HEK293 (cell line): ENCODE measurements around the gene PAQR6.
A peak's percentile ranks its signal among the peaks of the same experiment; 100 is the strongest.

Source experiments
- REPIN1 ChIP-seq: fragments of 450-650 bp; formaldehyde crosslinking; IDR thresholded peaks from 2 replicates; pipeline ENCODE4 v1.5.1; 2017; ENCODE audit warnings: missing biosample characterization, missing genetic modification characterization, low read depth
- SALL2 ChIP-seq: fragments of 450-650 bp; formaldehyde crosslinking; IDR thresholded peaks from 2 replicates; pipeline ENCODE4 v1.5.0; 2017; ENCODE audit warnings: missing biosample characterization, mild to moderate bottlenecking, missing genetic modification characterization, borderline replicate concordance
- SP2 ChIP-seq: fragments of 450-650 bp; formaldehyde crosslinking; IDR thresholded peaks from 2 replicates; pipeline ENCODE4 v1.5.1; 2016; ENCODE audit warnings: missing biosample characterization, missing genetic modification characterization
- ZBTB48 ChIP-seq: fragments of 450-650 bp; formaldehyde crosslinking; IDR thresholded peaks from 2 replicates; pipeline ENCODE4 v1.5.1; 2016; ENCODE audit warnings: missing biosample characterization, missing genetic modification characterization
- ZBTB7A ChIP-seq: fragments of 450-650 bp; formaldehyde crosslinking; IDR thresholded peaks from 2 replicates; pipeline ENCODE4 v1.5.1; 2016; ENCODE audit warnings: low read depth, missing biosample characterization, missing genetic modification characterization
- ZFHX2 ChIP-seq: fragments of 450-650 bp; formaldehyde crosslinking; conservative IDR thresholded peaks from 2 replicates; pipeline ENCODE4 v1.5.1; 2016; ENCODE audit warnings: missing biosample characterization, missing genetic modification characterization
- ZNF133 ChIP-seq: fragments of 450-650 bp; formaldehyde crosslinking; IDR thresholded peaks from 2 replicates; pipeline ENCODE4 v1.5.1; 2016; ENCODE audit warnings: missing biosample characterization, missing genetic modification characterization
- ZNF140 ChIP-seq: fragments of 450-650 bp; formaldehyde crosslinking; IDR thresholded peaks from 2 replicates; pipeline ENCODE4 v1.5.1; 2016; ENCODE audit warnings: missing biosample characterization, missing genetic modification characterization
- ZNF184 ChIP-seq: fragments of 450-650 bp; IDR thresholded peaks from 2 replicates; pipeline ENCODE4 v1.5.1; 2018; ENCODE audit warnings: missing biosample characterization, mild to moderate bottlenecking, missing genetic modification characterization
- ZNF211 ChIP-seq: fragments of 450-650 bp; formaldehyde crosslinking; IDR thresholded peaks from 2 replicates; pipeline ENCODE4 v1.5.1; 2016; ENCODE audit warnings: low read depth, missing biosample characterization, missing genetic modification characterization
- ZNF274 ChIP-seq, 2 experiments: fragments of 200-500 bp in 1 of 2; fragments of 450-650 bp in 1 of 2; sonication (Bioruptor generic) in 1 of 2; formaldehyde crosslinking in 1 of 2; IDR thresholded peaks; 2 replicates each; pipeline versions ENCODE4 v1.5.1 to v1.6.1; 2014 to 2016; ENCODE audit warnings: borderline replicate concordance in 1 of 2, inconsistent platforms in 1 of 2, low read length in 1 of 2, missing biosample characterization in 1 of 2, missing genetic modification characterization in 1 of 2
- ZNF302 ChIP-seq: fragments of 450-650 bp; formaldehyde crosslinking; IDR thresholded peaks from 2 replicates; pipeline ENCODE4 v1.5.1; 2016; ENCODE audit warnings: missing biosample characterization, missing genetic modification characterization, low read depth
- ZNF311 ChIP-seq: fragments of 450-650 bp; formaldehyde crosslinking; IDR thresholded peaks from 2 replicates; pipeline ENCODE4 v1.5.1; 2017; ENCODE audit warnings: missing biosample characterization, missing genetic modification characterization, borderline replicate concordance
- ZNF354C ChIP-seq: fragments of 450-650 bp; formaldehyde crosslinking; IDR thresholded peaks from 2 replicates; pipeline ENCODE4 v1.5.1; 2016; ENCODE audit warnings: missing biosample characterization, missing genetic modification characterization, low read depth, borderline replicate concordance
- ZNF426 ChIP-seq: fragments of 450-650 bp; formaldehyde crosslinking; IDR thresholded peaks from 2 replicates; pipeline ENCODE4 v1.5.1; 2017; ENCODE audit warnings: missing biosample characterization, missing genetic modification characterization, mild to moderate bottlenecking, inconsistent platforms, moderate library complexity
- ZNF510 ChIP-seq: fragments of 450-650 bp; formaldehyde crosslinking; IDR thresholded peaks from 2 replicates; pipeline ENCODE4 v1.5.1; 2018; ENCODE audit warnings: mild to moderate bottlenecking, missing genetic modification characterization, missing biosample characterization; ENCODE audit not compliant: insufficient replicate concordance
- ZNF544 ChIP-seq: fragments of 450-650 bp; formaldehyde crosslinking; IDR thresholded peaks from 2 replicates; pipeline ENCODE4 v1.5.0; 2017; ENCODE audit warnings: missing biosample characterization, missing genetic modification characterization
- ZNF560 ChIP-seq: fragments of 450-650 bp; formaldehyde crosslinking; IDR thresholded peaks from 2 replicates; pipeline ENCODE4 v1.5.1; 2017; ENCODE audit warnings: missing biosample characterization, missing genetic modification characterization, borderline replicate concordance
- ZNF571 ChIP-seq: fragments of 450-650 bp; formaldehyde crosslinking; IDR thresholded peaks from 2 replicates; pipeline ENCODE4 v1.5.0; 2017; ENCODE audit warnings: missing biosample characterization, missing genetic modification characterization
- ZNF626 ChIP-seq: fragments of 450-650 bp; sonication (Bioruptor Pico); formaldehyde crosslinking; IDR thresholded peaks from 2 replicates; pipeline ENCODE4 v1.5.1; 2018; ENCODE audit warnings: missing biosample characterization, missing genetic modification characterization, inconsistent platforms
- ZNF658 ChIP-seq: fragments of 450-650 bp; formaldehyde crosslinking; IDR thresholded peaks from 2 replicates; pipeline ENCODE4; 2016; ENCODE audit warnings: missing biosample characterization, missing genetic modification characterization
- ZNF660 ChIP-seq: fragments of 450-650 bp; IDR thresholded peaks from 2 replicates; pipeline ENCODE4 v1.5.1; 2018; ENCODE audit warnings: missing biosample characterization, mild to moderate bottlenecking, missing genetic modification characterization
- ZNF747 ChIP-seq: fragments of 450-650 bp; formaldehyde crosslinking; IDR thresholded peaks from 2 replicates; pipeline ENCODE4 v1.5.1; 2016; ENCODE audit warnings: missing biosample characterization, missing genetic modification characterization
- ZSCAN23 ChIP-seq: fragments of 450-650 bp; formaldehyde crosslinking; IDR thresholded peaks from 2 replicates; pipeline ENCODE4 v1.5.1; 2016; ENCODE audit warnings: missing biosample characterization, missing genetic modification characterization
- ZXDB ChIP-seq: fragments of 450-650 bp; formaldehyde crosslinking; IDR thresholded peaks from 2 replicates; pipeline ENCODE4 v1.5.1; 2016; ENCODE audit warnings: missing biosample characterization, missing genetic modification characterization
- TF ChIP-seq, protein P1 (sequence below): fragments of 450-650 bp; formaldehyde crosslinking; IDR thresholded peaks from 2 replicates; pipeline ENCODE4 v1.5.1; 2016; ENCODE audit warnings: missing biosample characterization, missing genetic modification characterization
- TF ChIP-seq, protein P2 (sequence below): fragments of 450-650 bp; formaldehyde crosslinking; IDR thresholded peaks from 2 replicates; pipeline ENCODE4 v1.5.1; 2016; ENCODE audit warnings: missing biosample characterization, missing genetic modification characterization
- TF ChIP-seq, protein P3 (sequence below): fragments of 450-650 bp; formaldehyde crosslinking; IDR thresholded peaks from 2 replicates; pipeline ENCODE4 v1.5.1; 2016; ENCODE audit warnings: missing biosample characterization, missing genetic modification characterization
- TF ChIP-seq, protein P4 (sequence below): fragments of 450-650 bp; formaldehyde crosslinking; IDR thresholded peaks from 2 replicates; pipeline ENCODE4 v1.5.1; 2016; ENCODE audit warnings: missing biosample characterization, missing genetic modification characterization, borderline replicate concordance
- TF ChIP-seq, protein P5 (sequence below): fragments of 450-650 bp; formaldehyde crosslinking; IDR thresholded peaks from 2 replicates; pipeline ENCODE4 v1.5.1; 2017; ENCODE audit warnings: missing biosample characterization, missing genetic modification characterization

Gene PAQR6

DNA sequence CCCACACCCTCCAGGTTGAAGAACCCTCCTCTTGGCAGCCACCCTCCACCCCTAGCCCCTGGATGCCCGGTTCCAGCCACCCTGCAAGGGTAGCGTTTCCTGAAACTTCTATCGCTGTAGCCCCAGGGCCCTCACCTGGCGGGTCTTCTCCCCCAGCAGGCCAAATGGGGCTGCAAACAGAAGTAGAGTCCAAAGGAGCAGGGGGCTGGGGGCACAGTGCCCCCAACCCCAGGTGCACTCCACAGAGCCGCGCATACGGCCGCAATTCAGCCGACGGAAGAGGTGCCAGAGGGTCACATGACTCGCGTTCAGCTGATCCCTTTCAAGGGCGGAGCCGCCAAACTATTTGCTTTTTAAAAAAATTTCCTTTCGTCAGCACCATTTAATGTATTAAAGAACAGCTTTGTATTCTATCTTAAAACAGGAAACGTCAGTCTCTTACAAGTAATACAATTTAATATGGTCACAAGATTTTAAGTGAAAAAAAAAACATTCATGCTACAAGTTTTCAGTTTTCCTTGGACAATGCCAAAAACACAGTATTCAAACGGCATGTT lies 47.6 kb upstream of the PAQR6 start, which contains the start of gene GLMP (continued):
- TF ChIP-seq ZXDB (tag by site-specific recombination) (peak; percentile 73), ZFHX2 (tag by site-specific recombination) (no peak), SP2 (tag by site-specific recombination) (no peak), REPIN1 (tag by site-specific recombination) (no peak), ZNF311 (tag by site-specific recombination) (no peak), ZNF658 (tag by site-specific recombination) (no peak), ZNF626 (tag by site-specific recombination) (no peak), ZBTB7A (tag by site-specific recombination) (no peak), ZNF133 (no peak), ZNF426 (no peak), ZNF184 (no peak), ZNF747 (tag by site-specific recombination) (no peak), ZNF510 (no peak), ZNF571 (no peak), ZBTB48 (tag by site-specific recombination) (no peak), ZNF211 (tag by site-specific recombination) (no peak), ZNF302 (tag by site-specific recombination) (no peak), ZNF354C (no peak), ZNF560 (tag by site-specific recombination) (no peak), ZNF660 (tag by site-specific recombination) (0 out of 2 replicates have a peak, but pooled peaks have one; percentile 50), ZNF274 (IDR thresholded peaks at IDR 0.05; ENCODE audit: low read length) (no peak), ZNF274 (tag by site-specific recombination; IDR thresholded peaks at IDR 0.05; ENCODE audit: borderline replicate concordance) (no peak), ZNF544 (tag by site-specific recombination) (no peak), SALL2 (tag by site-specific recombination) (no peak), ZSCAN23 (no peak), ZNF140 (tag by site-specific recombination) (no peak)
- TF ChIP-seq, protein P1, sequence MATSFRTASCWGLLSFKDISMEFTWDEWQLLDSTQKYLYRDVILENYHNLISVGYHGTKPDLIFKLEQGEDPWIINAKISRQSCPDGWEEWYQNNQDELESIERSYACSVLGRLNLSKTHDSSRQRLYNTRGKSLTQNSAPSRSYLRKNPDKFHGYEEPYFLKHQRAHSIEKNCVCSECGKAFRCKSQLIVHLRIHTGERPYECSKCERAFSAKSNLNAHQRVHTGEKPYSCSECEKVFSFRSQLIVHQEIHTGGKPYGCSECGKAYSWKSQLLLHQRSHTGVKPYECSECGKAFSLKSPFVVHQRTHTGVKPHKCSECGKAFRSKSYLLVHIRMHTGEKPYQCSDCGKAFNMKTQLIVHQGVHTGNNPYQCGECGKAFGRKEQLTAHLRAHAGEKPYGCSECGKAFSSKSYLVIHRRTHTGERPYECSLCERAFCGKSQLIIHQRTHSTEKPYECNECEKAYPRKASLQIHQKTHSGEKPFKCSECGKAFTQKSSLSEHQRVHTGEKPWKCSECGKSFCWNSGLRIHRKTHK (tag by site-specific recombination) = no peak
- TF ChIP-seq, protein P2, sequence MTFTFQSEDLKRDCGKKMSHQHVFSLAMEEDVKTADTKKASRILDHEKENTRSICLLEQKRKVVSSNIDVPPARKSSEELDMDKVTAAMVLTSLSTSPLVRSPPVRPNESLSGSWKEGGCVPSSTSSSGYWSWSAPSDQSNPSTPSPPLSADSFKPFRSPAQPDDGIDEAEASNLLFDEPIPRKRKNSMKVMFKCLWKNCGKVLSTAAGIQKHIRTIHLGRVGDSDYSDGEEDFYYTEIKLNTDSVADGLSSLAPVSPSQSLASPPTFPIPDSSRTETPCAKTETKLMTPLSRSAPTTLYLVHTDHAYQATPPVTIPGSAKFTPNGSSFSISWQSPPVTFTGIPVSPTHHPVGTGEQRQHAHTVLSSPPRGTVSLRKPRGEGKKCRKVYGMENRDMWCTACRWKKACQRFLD (tag by site-specific recombination) = no peak
- TF ChIP-seq, protein P3, sequence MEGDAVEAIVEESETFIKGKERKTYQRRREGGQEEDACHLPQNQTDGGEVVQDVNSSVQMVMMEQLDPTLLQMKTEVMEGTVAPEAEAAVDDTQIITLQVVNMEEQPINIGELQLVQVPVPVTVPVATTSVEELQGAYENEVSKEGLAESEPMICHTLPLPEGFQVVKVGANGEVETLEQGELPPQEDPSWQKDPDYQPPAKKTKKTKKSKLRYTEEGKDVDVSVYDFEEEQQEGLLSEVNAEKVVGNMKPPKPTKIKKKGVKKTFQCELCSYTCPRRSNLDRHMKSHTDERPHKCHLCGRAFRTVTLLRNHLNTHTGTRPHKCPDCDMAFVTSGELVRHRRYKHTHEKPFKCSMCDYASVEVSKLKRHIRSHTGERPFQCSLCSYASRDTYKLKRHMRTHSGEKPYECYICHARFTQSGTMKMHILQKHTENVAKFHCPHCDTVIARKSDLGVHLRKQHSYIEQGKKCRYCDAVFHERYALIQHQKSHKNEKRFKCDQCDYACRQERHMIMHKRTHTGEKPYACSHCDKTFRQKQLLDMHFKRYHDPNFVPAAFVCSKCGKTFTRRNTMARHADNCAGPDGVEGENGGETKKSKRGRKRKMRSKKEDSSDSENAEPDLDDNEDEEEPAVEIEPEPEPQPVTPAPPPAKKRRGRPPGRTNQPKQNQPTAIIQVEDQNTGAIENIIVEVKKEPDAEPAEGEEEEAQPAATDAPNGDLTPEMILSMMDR (tag by site-specific recombination) = no peak
- TF ChIP-seq, protein P4, sequence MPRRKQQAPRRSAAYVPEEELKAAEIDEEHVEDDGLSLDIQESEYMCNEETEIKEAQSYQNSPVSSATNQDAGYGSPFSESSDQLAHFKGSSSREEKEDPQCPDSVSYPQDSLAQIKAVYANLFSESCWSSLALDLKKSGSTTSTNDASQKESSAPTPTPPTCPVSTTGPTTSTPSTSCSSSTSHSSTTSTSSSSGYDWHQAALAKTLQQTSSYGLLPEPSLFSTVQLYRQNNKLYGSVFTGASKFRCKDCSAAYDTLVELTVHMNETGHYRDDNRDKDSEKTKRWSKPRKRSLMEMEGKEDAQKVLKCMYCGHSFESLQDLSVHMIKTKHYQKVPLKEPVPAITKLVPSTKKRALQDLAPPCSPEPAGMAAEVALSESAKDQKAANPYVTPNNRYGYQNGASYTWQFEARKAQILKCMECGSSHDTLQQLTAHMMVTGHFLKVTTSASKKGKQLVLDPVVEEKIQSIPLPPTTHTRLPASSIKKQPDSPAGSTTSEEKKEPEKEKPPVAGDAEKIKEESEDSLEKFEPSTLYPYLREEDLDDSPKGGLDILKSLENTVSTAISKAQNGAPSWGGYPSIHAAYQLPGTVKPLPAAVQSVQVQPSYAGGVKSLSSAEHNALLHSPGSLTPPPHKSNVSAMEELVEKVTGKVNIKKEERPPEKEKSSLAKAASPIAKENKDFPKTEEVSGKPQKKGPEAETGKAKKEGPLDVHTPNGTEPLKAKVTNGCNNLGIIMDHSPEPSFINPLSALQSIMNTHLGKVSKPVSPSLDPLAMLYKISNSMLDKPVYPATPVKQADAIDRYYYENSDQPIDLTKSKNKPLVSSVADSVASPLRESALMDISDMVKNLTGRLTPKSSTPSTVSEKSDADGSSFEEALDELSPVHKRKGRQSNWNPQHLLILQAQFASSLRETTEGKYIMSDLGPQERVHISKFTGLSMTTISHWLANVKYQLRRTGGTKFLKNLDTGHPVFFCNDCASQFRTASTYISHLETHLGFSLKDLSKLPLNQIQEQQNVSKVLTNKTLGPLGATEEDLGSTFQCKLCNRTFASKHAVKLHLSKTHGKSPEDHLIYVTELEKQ (tag by site-specific recombination) = no peak
- TF ChIP-seq, protein P5, sequence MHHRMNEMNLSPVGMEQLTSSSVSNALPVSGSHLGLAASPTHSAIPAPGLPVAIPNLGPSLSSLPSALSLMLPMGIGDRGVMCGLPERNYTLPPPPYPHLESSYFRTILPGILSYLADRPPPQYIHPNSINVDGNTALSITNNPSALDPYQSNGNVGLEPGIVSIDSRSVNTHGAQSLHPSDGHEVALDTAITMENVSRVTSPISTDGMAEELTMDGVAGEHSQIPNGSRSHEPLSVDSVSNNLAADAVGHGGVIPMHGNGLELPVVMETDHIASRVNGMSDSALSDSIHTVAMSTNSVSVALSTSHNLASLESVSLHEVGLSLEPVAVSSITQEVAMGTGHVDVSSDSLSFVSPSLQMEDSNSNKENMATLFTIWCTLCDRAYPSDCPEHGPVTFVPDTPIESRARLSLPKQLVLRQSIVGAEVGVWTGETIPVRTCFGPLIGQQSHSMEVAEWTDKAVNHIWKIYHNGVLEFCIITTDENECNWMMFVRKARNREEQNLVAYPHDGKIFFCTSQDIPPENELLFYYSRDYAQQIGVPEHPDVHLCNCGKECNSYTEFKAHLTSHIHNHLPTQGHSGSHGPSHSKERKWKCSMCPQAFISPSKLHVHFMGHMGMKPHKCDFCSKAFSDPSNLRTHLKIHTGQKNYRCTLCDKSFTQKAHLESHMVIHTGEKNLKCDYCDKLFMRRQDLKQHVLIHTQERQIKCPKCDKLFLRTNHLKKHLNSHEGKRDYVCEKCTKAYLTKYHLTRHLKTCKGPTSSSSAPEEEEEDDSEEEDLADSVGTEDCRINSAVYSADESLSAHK (tag by site-specific recombination) = no peak
